HCT116 (cell line): ENCODE results near the gene TFF1. TPM values are rescaled to one million over a fixed set of nuclear protein-coding genes. Genes with fewer than 3 reads are reported as not detected.

Experiments used
- ATAC-seq: fragments of 200-7000 bp; cut with Tn5 transposase; 2 replicates; pipeline ENCODE4 v1.9.1; 2020; ENCODE audit warnings: mild to moderate bottlenecking, moderate library complexity
- BruUV-seq: library from RNA; stranded (reverse); fragments of 400-500 nt; replicated peaks from 2 replicates; lab custom pipeline; 2021; lab: Mats Ljungman, UMichigan
- CTCF ChIA-PET: fragments of 300-600 bp; sonication (Branson Sonifier 250); formaldehyde crosslinking; loops from one replicate; lab custom pipeline; 2021; ENCODE audit warnings: antibody characterized with exemption; lab: Charles Lee
- POLR2A ChIA-PET: fragments of 300-600, 350-600 bp; sonication (Branson Sonifier 250); formaldehyde crosslinking; loops from one replicate; lab custom pipeline; 2021; ENCODE audit warnings: antibody characterized with exemption; lab: Charles Lee
- RAD21 ChIA-PET, 2 experiments: fragments of 300-600 bp; sonication (Branson Sonifier 250); formaldehyde crosslinking; loops; one replicate each; lab custom pipeline; 2023; ENCODE audit warnings: low total read pairs in 2 of 2; ENCODE audit not compliant: uncharacterized antibody in 2 of 2, unreplicated experiment in 2 of 2, low non-redundant PET in 1 of 2; lab: Charles Lee
- DNase-seq: peaks from one replicate; pipeline ENCODE4 v3.0.0-alpha.2; 2010; ENCODE audit warnings: low read depth, low spot score
- H2AFZ ChIP-seq: fragments of 200-600 bp; shearing (Covaris generic), sonication (generic); 2 replicates; pipeline ENCODE4 v1.6.1; 2017; ENCODE audit warnings: low read depth, mixed run types, mixed read lengths, antibody characterized with exemption, low read length; ENCODE audit not compliant: poor library complexity, severe bottlenecking
- H3K27ac ChIP-seq: 2 replicates; pipeline ENCODE4 v1.5.1; 2012; ENCODE audit warnings: low read depth, low read length
- H3K27me3 ChIP-seq: fragments of 200-600 bp; sonication (generic); 2 replicates; pipeline ENCODE4 v1.6.1; 2016; ENCODE audit warnings: mixed run types, low read length, mixed read lengths; ENCODE audit not compliant: insufficient read depth
- H3K36me3 ChIP-seq, 2 experiments: fragments of 200-500 bp in 1 of 2; fragments of 200-600 bp in 1 of 2; sonication (Bioruptor generic) in 1 of 2; sonication (generic) in 1 of 2; 2 replicates each; pipeline versions ENCODE4 v1.5.1 to v1.6.1; 2014 to 2016; ENCODE audit warnings: low read length in 2 of 2, inconsistent platforms in 1 of 2, mixed read lengths in 1 of 2, mixed run types in 1 of 2; ENCODE audit not compliant: insufficient read depth in 2 of 2, control insufficient read depth in 1 of 2
- H3K4me1 ChIP-seq, 2 experiments: fragments of 200-600 bp in 1 of 2; sonication (generic) in 1 of 2; 2 replicates each; pipeline versions ENCODE4 v1.5.1 to v1.6.1; 2012 to 2017; ENCODE audit warnings: low read length in 2 of 2, inconsistent platforms in 1 of 2, mild to moderate bottlenecking in 1 of 2, mixed read lengths in 1 of 2, mixed run types in 1 of 2, moderate library complexity in 1 of 2; ENCODE audit not compliant: insufficient read depth in 2 of 2, control insufficient read depth in 1 of 2
- H3K4me2 ChIP-seq: fragments of 200-600 bp; sonication (generic); 2 replicates; pipeline ENCODE4 v1.6.1; 2017; ENCODE audit warnings: mixed run types, low read length, mixed read lengths
- H3K4me3 ChIP-seq, 2 experiments: fragments of 200-600 bp in 1 of 2; sonication (generic) in 1 of 2; replicated peaks in 1 of 2; 2 replicates each; pipeline ENCODE4 v1.5.1; 2011 to 2016; ENCODE audit warnings: low read length in 2 of 2, control low read depth in 1 of 2, low read depth in 1 of 2, mild to moderate bottlenecking in 1 of 2, mixed read lengths in 1 of 2, mixed run types in 1 of 2
- H3K79me2 ChIP-seq: fragments of 200-600 bp; sonication (generic); 2 replicates; pipeline ENCODE4 v1.6.1; 2017; ENCODE audit warnings: mild to moderate bottlenecking, mixed run types, low read length, moderate library complexity, mixed read lengths; ENCODE audit not compliant: insufficient read depth
- H3K9ac ChIP-seq: fragments of 200-600 bp; sonication (generic); 2 replicates; pipeline ENCODE4 v1.6.1; 2016; ENCODE audit warnings: low read length, mixed read lengths
- H3K9me2 ChIP-seq: fragments of 200-600 bp; sonication (generic), shearing (Covaris generic); 2 replicates; pipeline ENCODE4 v1.6.1; 2017; ENCODE audit warnings: mixed run types, mild to moderate bottlenecking, moderate library complexity; ENCODE audit not compliant: insufficient read depth
- H3K9me3 ChIP-seq, 2 experiments: fragments of 200-500 bp in 1 of 2; fragments of 200-600 bp in 1 of 2; sonication (Bioruptor generic) in 1 of 2; sonication (generic) in 1 of 2; 2 replicates each; pipeline ENCODE4 v1.6.1; 2014 to 2017; ENCODE audit warnings: low read length in 2 of 2, mixed read lengths in 2 of 2, inconsistent platforms in 1 of 2, low read depth in 1 of 2, mild to moderate bottlenecking in 1 of 2, mixed run types in 1 of 2, moderate library complexity in 1 of 2; ENCODE audit not compliant: control insufficient read depth in 1 of 2, insufficient read depth in 1 of 2
- H4K20me1 ChIP-seq: fragments of 200-600 bp; sonication (generic), shearing (Covaris generic); 2 replicates; pipeline ENCODE4 v1.6.1; 2017; ENCODE audit warnings: mixed run types, mild to moderate bottlenecking, moderate library complexity; ENCODE audit not compliant: insufficient read depth
- REST ChIP-seq: IDR thresholded peaks from 2 replicates; pipeline ENCODE4 v1.6.1; 2012; ENCODE audit warnings: low read depth
- intact Hi-C: fragments of 100-400 bp; cut with micrococcal nuclease; formaldehyde crosslinking; loops from 2 replicates; pipeline ENCODE4 v1.10.0; 2022
- total RNA-seq: library from RNA; stranded (reverse); gene quantifications from one replicate; pipeline ENCODE4 v1.2.1, GENCODE V29; 2021; ENCODE audit not compliant: unreplicated experiment

TFF1 gene
- total RNA-seq, 1 experiment from 2014 or later: 0.61 TPM

GRCh38 chr21:42340187-42341050 is 25.9 kb downstream of the TFF1 start:
- Histone ChIP-seq H3K4me1 (peaks cover 0 to 10% of the 10 kb centered on the region in 2 experiments; a peak in 3 of 4 replicates), H3K4me2 (no peak overlapping the region), H3K4me3 (no peak overlapping the region), H3K36me3 (no peaks in the 10 kb centered on the region), H3K27ac (no peak overlapping the region), H3K9me3 (no peaks in the 10 kb centered on the region), H2AFZ (no peak overlapping the region), H4K20me1 (no peaks in the 10 kb centered on the region), H3K27me3 (no peaks in the 10 kb centered on the region), H3K9ac (no peak overlapping the region), H3K79me2 (no peaks in the 10 kb centered on the region)
- no peak for ATAC-seq
- BruUV-seq: no TSS peak
- ChIA-PET POLR2A (no interaction called here), RAD21 (no interaction called here), CTCF (interaction anchor here (1.1 kb wide), 1 partner anchor 82 kb away, joined by 4 read pairs; no protein-coding TSS in a partner anchor)
- intact Hi-C loops: no loop called here
- TF ChIP-seq REST: no peak
- TF ChIP-seq, all 23 proteins: peak for 0
- H3K9me2 ChIP-seq: no peaks in the 10 kb centered on the region
- DNase-seq: no peak
